ENCODE data around the gene SIRT3.
"Not testable (repeated sequence)": the region's sequence is repeated elsewhere in the genome, so short reads cannot be mapped to it uniquely, and the experiment has no call there.

SIRT3 gene

DNA sequence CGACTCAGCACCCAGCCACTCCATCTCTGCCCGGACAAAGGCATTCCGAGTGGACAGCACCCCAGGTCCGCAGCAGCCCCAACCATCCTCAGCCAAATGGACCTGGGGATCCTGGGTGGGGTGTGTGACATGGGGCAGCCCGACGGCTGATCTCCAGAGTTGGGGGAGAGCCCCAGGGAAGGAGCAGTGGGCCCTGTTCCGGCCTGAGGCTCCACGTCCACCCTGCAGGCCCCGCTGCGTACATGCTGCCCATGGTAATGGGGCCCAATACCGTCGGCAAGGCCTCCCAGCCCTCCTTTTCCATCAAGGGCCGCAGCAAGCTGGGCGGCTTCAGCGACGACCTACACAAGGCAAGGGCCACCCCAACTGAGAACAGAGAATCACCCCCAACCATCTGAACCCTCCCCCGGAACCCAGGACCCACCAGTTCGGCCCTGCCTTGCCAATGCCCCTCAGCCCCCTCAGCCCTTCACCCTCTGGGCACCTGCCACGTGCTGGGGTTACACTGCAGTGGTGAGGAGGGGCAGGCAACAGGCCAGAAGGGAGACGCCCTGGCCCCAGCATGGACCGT is 37.8 kb downstream of the SIRT3 start:
- Histone ChIP-seq H3K9me3 (ENCODE audit: control insufficient read depth, insufficient read depth, low read length) (no peaks in the 10 kb centered on the region; the same call in 1 of the 2 replicates), H3K9ac (ENCODE audit: low read depth, low read length) (no peak overlapping the region), H3K4me3 (ENCODE audit: low read depth, low read length) (no peak overlapping the region), H3K4me1 (ENCODE audit: control insufficient read depth, insufficient read depth, low read length) (no peaks in the 10 kb centered on the region), H3K27ac (ENCODE audit: low read depth, low read length) (no peak overlapping the region), H3K36me3 (ENCODE audit: control insufficient read depth, insufficient read depth, low read length) (no peaks in the 10 kb centered on the region), H3K27me3 (ENCODE audit: control insufficient read depth, insufficient read depth, low read length) (no peaks in the 10 kb centered on the region)

GRCh38 chr11:197741-198235 is 38.4 kb downstream of the SIRT3 start:
- Histone ChIP-seq H3K9ac (ENCODE audit: low read depth, low read length) (no peak overlapping the region), H3K27ac (ENCODE audit: low read depth, low read length) (no peak overlapping the region), H3K36me3 (ENCODE audit: control insufficient read depth, insufficient read depth, low read length) (no peaks in the 10 kb centered on the region)

GRCh38 chr11:196786-197731 is 39.1 kb downstream of the SIRT3 start:
- Histone ChIP-seq H3K4me1 (ENCODE audit: control insufficient read depth, insufficient read depth, low read length) (no peaks in the 10 kb centered on the region), H3K4me3 (ENCODE audit: low read depth, low read length) (no peak overlapping the region)

More at GRCh38 chr11:197741-198235, 38.4 kb downstream of the SIRT3 start:
- Histone ChIP-seq H3K9me3 (ENCODE audit: control insufficient read depth, insufficient read depth, low read length) (no peaks in the 10 kb centered on the region; the same call in 1 of the 2 replicates), H3K4me1 (ENCODE audit: control insufficient read depth, insufficient read depth, low read length) (no peaks in the 10 kb centered on the region), H3K27me3 (ENCODE audit: control insufficient read depth, insufficient read depth, low read length) (no peaks in the 10 kb centered on the region), H3K4me3 (ENCODE audit: low read depth, low read length) (no peak overlapping the region)

DNA sequence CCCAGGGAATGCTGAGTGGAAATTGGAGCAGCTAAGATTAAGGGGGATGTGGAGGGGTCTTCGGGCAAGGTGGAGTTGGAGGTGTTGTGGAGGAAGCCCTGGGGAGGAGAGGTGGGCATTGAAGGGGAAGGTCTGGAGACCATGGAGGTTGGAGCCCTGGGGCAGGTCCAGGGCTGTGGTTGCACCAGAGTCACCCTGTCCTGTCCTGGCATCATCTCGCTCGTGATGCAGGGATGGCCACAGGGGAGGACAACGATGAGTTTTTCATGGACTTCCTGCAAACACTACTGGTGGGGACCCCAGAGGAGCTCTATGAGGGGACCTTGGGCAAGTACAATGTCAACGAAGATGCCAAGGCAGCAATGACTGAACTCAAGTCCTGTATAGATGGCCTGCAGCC is 42.7 kb downstream of the SIRT3 start:
- H3K4me3 ChIP-seq (ENCODE audit: low read depth, low read length); H3K27ac ChIP-seq (ENCODE audit: low read depth, low read length); H3K36me3 ChIP-seq (ENCODE audit: control insufficient read depth, insufficient read depth, low read length); H3K9ac ChIP-seq (ENCODE audit: low read depth, low read length); H3K9me3 ChIP-seq (ENCODE audit: control insufficient read depth, insufficient read depth, low read length); H3K27me3 ChIP-seq (ENCODE audit: control insufficient read depth, insufficient read depth, low read length); H3K4me1 ChIP-seq (ENCODE audit: control insufficient read depth, insufficient read depth, low read length): not testable (repeated sequence)

More at GRCh38 chr11:196786-197731, 39.1 kb downstream of the SIRT3 start:
- no peaks in the 10 kb centered on the region; the same call in 1 of the 2 replicates for H3K9me3 ChIP-seq (ENCODE audit: control insufficient read depth, insufficient read depth, low read length)
- H3K36me3 ChIP-seq (ENCODE audit: control insufficient read depth, insufficient read depth, low read length) = no peaks in the 10 kb centered on the region
- no peak overlapping the region for H3K27ac ChIP-seq (ENCODE audit: low read depth, low read length)
- H3K27me3 ChIP-seq (ENCODE audit: control insufficient read depth, insufficient read depth, low read length) = no peaks in the 10 kb centered on the region
- H3K9ac ChIP-seq (ENCODE audit: low read depth, low read length) = no peak overlapping the region

- H3K4me3 ChIP-seq (ENCODE audit: low read depth, low read length); H3K27ac ChIP-seq (ENCODE audit: low read depth, low read length); H3K4me1 ChIP-seq (ENCODE audit: control insufficient read depth, insufficient read depth, low read length); H3K27me3 ChIP-seq (ENCODE audit: control insufficient read depth, insufficient read depth, low read length); H3K9ac ChIP-seq (ENCODE audit: low read depth, low read length); H3K36me3 ChIP-seq (ENCODE audit: control insufficient read depth, insufficient read depth, low read length); H3K9me3 ChIP-seq (ENCODE audit: control insufficient read depth, insufficient read depth, low read length): not testable (repeated sequence)
These were observed 43.4 kb downstream of the SIRT3 start, which contains the start of gene SCGB1C1 for GRCh38 chr11:192674-193128. TSS of gene SCGB1C1 (plus strand) at chr11:193078. CDS start at chr11:193100, 22 bp downstream.

DNA sequence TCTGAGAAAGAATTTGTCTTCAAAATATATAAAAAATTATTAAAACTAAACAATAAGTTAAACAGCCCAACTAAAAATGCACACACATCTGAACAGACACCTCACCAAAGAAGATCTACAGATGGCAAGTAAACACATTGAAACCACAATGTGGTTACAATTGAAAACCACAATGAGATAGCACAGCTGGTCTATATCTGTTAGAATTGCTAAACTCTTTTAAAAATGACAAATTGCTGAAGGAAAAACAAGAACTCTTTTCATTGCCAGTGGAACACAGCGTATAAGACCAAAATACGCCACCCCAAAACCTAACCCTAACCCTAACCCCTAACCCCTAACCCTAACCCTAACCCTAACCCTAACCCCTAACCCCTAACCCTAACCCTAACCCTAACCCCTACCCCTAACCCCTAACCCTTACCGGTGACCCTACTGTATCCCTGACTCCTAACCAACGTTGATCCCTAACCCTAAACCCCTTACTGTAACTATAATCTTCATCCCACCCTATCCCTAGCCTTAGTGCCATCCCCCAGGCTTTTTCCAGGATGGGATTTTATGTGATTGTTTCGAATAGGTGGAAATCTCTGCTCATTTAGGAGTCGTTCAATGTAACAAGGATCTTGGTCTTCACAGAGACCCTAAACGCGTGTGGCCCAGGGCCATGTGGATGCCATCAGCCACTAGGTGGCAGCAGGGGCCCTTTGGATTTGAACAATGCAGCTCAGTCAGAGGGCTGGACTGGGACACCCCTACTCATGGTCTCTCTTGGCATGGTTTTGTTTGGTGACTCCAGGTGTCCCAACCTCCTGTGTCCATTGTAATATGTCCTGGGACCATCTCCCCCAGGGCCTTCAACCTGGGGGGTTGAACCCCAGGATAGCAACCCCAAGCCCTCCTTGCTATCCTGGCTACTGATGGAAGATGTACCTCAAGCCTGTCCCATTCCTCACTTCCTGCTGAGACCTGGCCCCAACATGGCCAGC is 44.4 kb downstream of the SIRT3 start:
- not testable (repeated sequence) for H3K9ac ChIP-seq (ENCODE audit: low read depth, low read length); H3K27ac ChIP-seq (ENCODE audit: low read depth, low read length); H3K4me1 ChIP-seq (ENCODE audit: control insufficient read depth, insufficient read depth, low read length); H3K36me3 ChIP-seq (ENCODE audit: control insufficient read depth, insufficient read depth, low read length); H3K9me3 ChIP-seq (ENCODE audit: control insufficient read depth, insufficient read depth, low read length); H3K4me3 ChIP-seq (ENCODE audit: low read depth, low read length); H3K27me3 ChIP-seq (ENCODE audit: control insufficient read depth, insufficient read depth, low read length)

GRCh38 chr11:190546-190945 is 45.6 kb downstream of the SIRT3 start:
- not testable (repeated sequence) for H3K4me1 ChIP-seq (ENCODE audit: control insufficient read depth, insufficient read depth, low read length); H3K27ac ChIP-seq (ENCODE audit: low read depth, low read length); H3K36me3 ChIP-seq (ENCODE audit: control insufficient read depth, insufficient read depth, low read length); H3K9ac ChIP-seq (ENCODE audit: low read depth, low read length); H3K27me3 ChIP-seq (ENCODE audit: control insufficient read depth, insufficient read depth, low read length); H3K4me3 ChIP-seq (ENCODE audit: low read depth, low read length); H3K9me3 ChIP-seq (ENCODE audit: control insufficient read depth, insufficient read depth, low read length)

GRCh38 chr11:189843-190311 is 46.3 kb downstream of the SIRT3 start:
- H3K27me3 ChIP-seq (ENCODE audit: control insufficient read depth, insufficient read depth, low read length); H3K4me3 ChIP-seq (ENCODE audit: low read depth, low read length); H3K4me1 ChIP-seq (ENCODE audit: control insufficient read depth, insufficient read depth, low read length); H3K9me3 ChIP-seq (ENCODE audit: control insufficient read depth, insufficient read depth, low read length); H3K27ac ChIP-seq (ENCODE audit: low read depth, low read length); H3K36me3 ChIP-seq (ENCODE audit: control insufficient read depth, insufficient read depth, low read length); H3K9ac ChIP-seq (ENCODE audit: low read depth, low read length): not testable (repeated sequence)

DNA sequence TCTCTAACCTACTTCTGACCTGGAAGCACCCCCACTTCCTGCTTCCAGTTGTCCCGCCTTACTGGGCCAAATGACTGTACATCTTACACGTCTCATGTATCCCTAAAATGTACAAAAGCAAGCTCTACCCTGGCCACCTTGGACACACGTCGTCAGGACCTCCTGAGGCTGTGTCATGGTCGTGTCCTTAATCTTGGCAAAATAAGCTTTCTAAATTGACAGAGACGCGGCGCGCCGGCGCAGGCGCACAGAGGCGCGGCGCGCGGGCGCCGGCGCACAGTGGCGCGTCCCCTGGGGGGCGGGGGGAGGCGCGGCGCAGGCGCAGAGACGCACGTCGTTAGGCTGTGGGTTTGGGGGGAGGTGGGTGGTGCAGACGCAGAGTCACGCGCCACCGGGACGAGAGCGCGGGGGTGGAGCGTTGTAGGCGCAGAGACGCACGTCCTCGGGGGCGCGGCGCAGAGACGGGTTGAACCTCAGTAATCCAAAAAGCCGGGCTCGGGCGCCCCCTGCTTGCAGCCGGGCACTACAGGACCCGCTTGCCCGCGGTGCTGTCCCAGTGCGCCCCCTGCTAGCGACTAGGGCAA is 46.9 kb downstream of the SIRT3 start:
- not testable (repeated sequence) for H3K36me3 ChIP-seq (ENCODE audit: control insufficient read depth, insufficient read depth, low read length); H3K9me3 ChIP-seq (ENCODE audit: control insufficient read depth, insufficient read depth, low read length); H3K27ac ChIP-seq (ENCODE audit: low read depth, low read length); H3K27me3 ChIP-seq (ENCODE audit: control insufficient read depth, insufficient read depth, low read length); H3K4me3 ChIP-seq (ENCODE audit: low read depth, low read length); H3K9ac ChIP-seq (ENCODE audit: low read depth, low read length); H3K4me1 ChIP-seq (ENCODE audit: control insufficient read depth, insufficient read depth, low read length)

DNA sequence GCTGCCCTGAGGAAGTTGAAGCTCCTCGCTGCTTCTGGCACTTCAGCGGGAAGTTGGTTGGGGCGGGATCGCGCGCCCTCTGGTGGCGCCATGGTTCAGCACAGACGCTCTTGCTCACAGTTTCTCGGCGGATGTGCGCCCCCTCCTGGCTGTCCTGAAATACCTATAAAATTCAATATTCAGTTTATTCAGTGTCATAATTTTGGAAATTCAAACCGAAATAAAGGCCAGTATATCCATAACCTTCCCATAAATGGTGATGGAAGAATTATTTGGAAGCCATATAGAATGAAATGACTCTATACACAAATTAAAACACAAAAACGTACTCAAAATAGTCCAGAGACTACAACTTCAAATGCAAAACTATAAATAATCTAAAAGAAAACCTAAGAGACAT is 55.9 kb downstream of the SIRT3 start:
- H3K4me1 ChIP-seq (ENCODE audit: control insufficient read depth, insufficient read depth, low read length); H3K27ac ChIP-seq (ENCODE audit: low read depth, low read length); H3K4me3 ChIP-seq (ENCODE audit: low read depth, low read length); H3K36me3 ChIP-seq (ENCODE audit: control insufficient read depth, insufficient read depth, low read length); H3K9ac ChIP-seq (ENCODE audit: low read depth, low read length); H3K9me3 ChIP-seq (ENCODE audit: control insufficient read depth, insufficient read depth, low read length); H3K27me3 ChIP-seq (ENCODE audit: control insufficient read depth, insufficient read depth, low read length): not testable (repeated sequence)

Measured in HUES48 (cell line).